Gastroesophageal sphincter (tissue), 3 donors: ENCODE measurements around the gene SLC9A3.

Experiments
- CTCF ChIP-seq, 4 experiments: fragments of 200-600 bp in 2 of 4; fragments of 450-650 bp in 2 of 4; sonication (generic) in 1 of 4; IDR thresholded peaks; one replicate each; pipeline ENCODE4 v1.5.1; 2017 to 2019; ENCODE audit warnings: antibody characterized with exemption in 4 of 4, mild to moderate bottlenecking in 2 of 4, moderate library complexity in 2 of 4
- EP300 ChIP-seq: sonication (generic); formaldehyde crosslinking; IDR thresholded peaks from one replicate; pipeline ENCODE4 v1.6.1; 2017; ENCODE audit warnings: antibody characterized with exemption, mild to moderate bottlenecking
- POLR2A ChIP-seq, 2 donors: fragments of 450-650 bp; IDR thresholded peaks; one replicate each; pipeline ENCODE4 v1.6.1; 2017; ENCODE audit warnings: antibody characterized with exemption in 2 of 2, mild to moderate bottlenecking in 2 of 2, moderate library complexity in 1 of 2
- POLR2AphosphoS5 ChIP-seq: sonication (generic); formaldehyde crosslinking; IDR thresholded peaks from one replicate; pipeline ENCODE4 v1.6.1; 2017; ENCODE audit warnings: antibody characterized with exemption

GRCh38 chr5:422323-423232 is 101.7 kb downstream of the SLC9A3 start:
- TF ChIP-seq POLR2AphosphoS5 (no peak), CTCF (IDR thresholded peaks at IDR 0.05) (no peak), EP300 (no peak), POLR2A (IDR thresholded peaks at IDR 0.05) (no peak)
